ENCODE results near the gene SGCD.

DNA sequence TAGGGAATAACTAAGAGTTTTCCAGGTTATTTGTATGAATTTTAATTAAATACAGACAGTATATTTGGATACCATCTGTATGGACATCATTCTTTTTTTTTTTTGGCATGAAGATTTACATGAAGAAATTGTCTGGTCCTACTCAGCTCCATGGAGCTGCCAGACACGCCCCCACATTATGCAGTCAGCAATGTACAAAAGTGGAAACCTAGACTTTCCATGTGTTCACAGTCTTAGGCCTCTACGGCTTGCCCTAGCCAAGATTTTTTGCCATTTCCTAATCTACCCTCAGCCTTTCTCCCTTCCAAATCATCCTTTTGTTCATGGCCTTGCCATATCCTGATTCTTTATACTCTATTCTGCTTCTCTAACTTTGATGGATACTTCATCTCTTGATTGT lies 207.1 kb downstream of the SGCD start:
- TF ChIP-seq, protein P1, sequence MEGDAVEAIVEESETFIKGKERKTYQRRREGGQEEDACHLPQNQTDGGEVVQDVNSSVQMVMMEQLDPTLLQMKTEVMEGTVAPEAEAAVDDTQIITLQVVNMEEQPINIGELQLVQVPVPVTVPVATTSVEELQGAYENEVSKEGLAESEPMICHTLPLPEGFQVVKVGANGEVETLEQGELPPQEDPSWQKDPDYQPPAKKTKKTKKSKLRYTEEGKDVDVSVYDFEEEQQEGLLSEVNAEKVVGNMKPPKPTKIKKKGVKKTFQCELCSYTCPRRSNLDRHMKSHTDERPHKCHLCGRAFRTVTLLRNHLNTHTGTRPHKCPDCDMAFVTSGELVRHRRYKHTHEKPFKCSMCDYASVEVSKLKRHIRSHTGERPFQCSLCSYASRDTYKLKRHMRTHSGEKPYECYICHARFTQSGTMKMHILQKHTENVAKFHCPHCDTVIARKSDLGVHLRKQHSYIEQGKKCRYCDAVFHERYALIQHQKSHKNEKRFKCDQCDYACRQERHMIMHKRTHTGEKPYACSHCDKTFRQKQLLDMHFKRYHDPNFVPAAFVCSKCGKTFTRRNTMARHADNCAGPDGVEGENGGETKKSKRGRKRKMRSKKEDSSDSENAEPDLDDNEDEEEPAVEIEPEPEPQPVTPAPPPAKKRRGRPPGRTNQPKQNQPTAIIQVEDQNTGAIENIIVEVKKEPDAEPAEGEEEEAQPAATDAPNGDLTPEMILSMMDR (IDR thresholded peaks at IDR 0.05) = no peak
- TF ChIP-seq POLR2A (IDR thresholded peaks at IDR 0.05) = no peak

Measured in uterus (tissue), 2 donors.